Ovary (tissue), 9 donors: ENCODE data around the gene ANGPTL1. TPM values are rescaled to one million over a fixed set of nuclear protein-coding genes. Genes with fewer than 3 reads are reported as not detected.

Source experiments
- DNase-seq, 5 donors: peaks; one replicate each; pipeline ENCODE4 v3.0.0-alpha.2; 2019 to 2020
- H3K27ac ChIP-seq, 2 donors: fragments of 200-600 bp; one replicate each; pipeline versions ENCODE4 v1.5.1 to v1.8.0; 2019 to 2022
- H3K27me3 ChIP-seq: fragments of 200-600 bp; one replicate; pipeline ENCODE4 v1.8.0; 2022
- H3K36me3 ChIP-seq: fragments of 200-600 bp; sonication (generic); one replicate; pipeline ENCODE4 v1.5.1; 2019
- H3K4me1 ChIP-seq: one replicate; pipeline ENCODE4 v1.8.1; 2013; ENCODE audit warnings: mild to moderate bottlenecking, moderate library complexity; ENCODE audit not compliant: insufficient read depth
- H3K4me3 ChIP-seq: fragments of 200-600 bp; sonication (generic); one replicate; pipeline ENCODE4 v1.5.1; 2017
- H3K9me3 ChIP-seq, 2 donors: fragments of 200-600 bp in 1 of 2; sonication (generic) in 1 of 2; one replicate each; pipeline versions ENCODE4 v1.5.1 to v1.8.1; 2013 to 2019; ENCODE audit warnings: mild to moderate bottlenecking in 1 of 2, moderate library complexity in 1 of 2
- POLR2A ChIP-seq: fragments of 450-650 bp; IDR thresholded peaks from one replicate; pipeline ENCODE4 v1.6.1; 2017; ENCODE audit warnings: antibody characterized with exemption, mild to moderate bottlenecking, moderate library complexity
- WGBS, 3 donors: extraction: QIAGEN DNeasy Blood & Tissue Kit in 1 of 3; methylation state at CpG; one replicate each; pipeline versions ENCODE4 v1.1.5 to v1.1.7; 2013 to 2017; 5-methylcytosine and 5-hydroxymethylcytosine counted together
- intact Hi-C, 4 donors: fragments of 100-400 bp; cut with DNase I; formaldehyde crosslinking; loops; one replicate each; pipeline versions ENCODE4 v1.11.0 to v1.15.1; 2022 to 2023
- polyA plus RNA-seq, 2 donors: library from polyadenylated mRNA; stranded (reverse); fragments of 200-250 nt in 1 of 2; fragments of 350-450 nt in 1 of 2; fragmentation: Illumina TruSeq in 1 of 2; extraction: RNeasy Lipid Tissue Mini Kit (QIAGEN cat#74804) in 1 of 2; gene quantifications; one replicate each; pipeline ENCODE4 v1.2.3, GENCODE V29; 2013 to 2014
- total RNA-seq, 7 donors: library from RNA; depleted of rRNA in 2 of 7; stranded (reverse); fragments of >200 nt in 2 of 7; fragmentation: NEBNext Ultra II Directional in 3 of 7; extraction: Animal tissue kit (Norgen Biotek cat#: 25700) in 3 of 7; gene quantifications; one replicate each; pipeline versions ENCODE4 v1.1.0 to v1.2.4, GENCODE V29; 2016 to 2023
- TF ChIP-seq, protein P1 (sequence below), 3 donors: fragments of 450-650 bp in 2 of 3; fragments of 200-600 bp in 1 of 3; IDR thresholded peaks; one replicate each; pipeline versions ENCODE4 v1.5.1 to v1.8.0; 2016 to 2022; ENCODE audit warnings: antibody characterized with exemption in 3 of 3, mild to moderate bottlenecking in 1 of 3
- donor health status: DM: no; HTN: no; CAD: no; lungs with moderate emphysema.
- donor health status: DM: no; HTN: no; CAD: no.
- donor health status: Bipolar disorder and iron deficiency.
- donor health status: DM: yes; HTN: yes; CAD: no.
- donor health status: DM: no; HTN: no; CAD: no.
- donor health status: DM: yes; HTN: yes; CAD: no.

The ANGPTL1 gene
- total and polyA plus RNA-seq, 9 donors = 21.9 to 165 (median 65.7) TPM

- no peak for DNase-seq
- intact Hi-C loops = no loop called here
- no peaks in the 10 kb centered on the region for H3K9me3 ChIP-seq
- TF ChIP-seq, protein P1, sequence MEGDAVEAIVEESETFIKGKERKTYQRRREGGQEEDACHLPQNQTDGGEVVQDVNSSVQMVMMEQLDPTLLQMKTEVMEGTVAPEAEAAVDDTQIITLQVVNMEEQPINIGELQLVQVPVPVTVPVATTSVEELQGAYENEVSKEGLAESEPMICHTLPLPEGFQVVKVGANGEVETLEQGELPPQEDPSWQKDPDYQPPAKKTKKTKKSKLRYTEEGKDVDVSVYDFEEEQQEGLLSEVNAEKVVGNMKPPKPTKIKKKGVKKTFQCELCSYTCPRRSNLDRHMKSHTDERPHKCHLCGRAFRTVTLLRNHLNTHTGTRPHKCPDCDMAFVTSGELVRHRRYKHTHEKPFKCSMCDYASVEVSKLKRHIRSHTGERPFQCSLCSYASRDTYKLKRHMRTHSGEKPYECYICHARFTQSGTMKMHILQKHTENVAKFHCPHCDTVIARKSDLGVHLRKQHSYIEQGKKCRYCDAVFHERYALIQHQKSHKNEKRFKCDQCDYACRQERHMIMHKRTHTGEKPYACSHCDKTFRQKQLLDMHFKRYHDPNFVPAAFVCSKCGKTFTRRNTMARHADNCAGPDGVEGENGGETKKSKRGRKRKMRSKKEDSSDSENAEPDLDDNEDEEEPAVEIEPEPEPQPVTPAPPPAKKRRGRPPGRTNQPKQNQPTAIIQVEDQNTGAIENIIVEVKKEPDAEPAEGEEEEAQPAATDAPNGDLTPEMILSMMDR (IDR thresholded peaks at IDR 0.05) = no peak
- WGBS, 3 donors = 95 to 98% (median 97%) methylated on average over 9 of the region's 9 CpGs
- no peak overlapping the region for H3K27ac ChIP-seq
- no peaks in the 10 kb centered on the region for H3K36me3 ChIP-seq
- no peak overlapping the region for H3K4me3 ChIP-seq
- no peaks in the 10 kb centered on the region for H3K4me1 ChIP-seq
- H3K27me3 ChIP-seq = no peaks in the 10 kb centered on the region
Measured at GRCh38 chr1:178806665-178807300, 64.1 kb downstream of the ANGPTL1 start.

- WGBS, 3 donors = 49 to 56% (median 55%) methylated on average over 3 of the region's 3 CpGs
- intact Hi-C loops = no loop called here
- no peak overlapping the region for H3K27ac ChIP-seq
- no peaks in the 10 kb centered on the region for H3K27me3 ChIP-seq
- no peak for DNase-seq
- no peaks in the 10 kb centered on the region for H3K9me3 ChIP-seq
- no peak overlapping the region for H3K4me3 ChIP-seq
- H3K36me3 ChIP-seq = no peaks in the 10 kb centered on the region
- no peaks in the 10 kb centered on the region for H3K4me1 ChIP-seq
- TF ChIP-seq POLR2A = no peak
Measured at GRCh38 chr1:178802873-178803272, 68.0 kb downstream of the ANGPTL1 start.

Other genes with a start within 250 kb of the ANGPTL1 start
- gene RALGPS2, start 145.8 kb downstream of the ANGPTL1 start, total RNA-seq = 10 to 100 TPM; 14.4 to 43.4 (median 26.4) TPM
- 1 to 10 TPM; 6.4 to 9.7 TPM for gene RALGPS2, start 145.8 kb downstream of the ANGPTL1 start, polyA plus RNA-seq
- gene FAM20B, start 154.8 kb upstream of the ANGPTL1 start, total RNA-seq = 10 to 100 TPM; 22.5 to 62.0 (median 49.1) TPM
- 10 to 100 TPM; 19.0 to 50.1 TPM for gene FAM20B, start 154.8 kb upstream of the ANGPTL1 start, polyA plus RNA-seq
- 10 to 100 TPM; 19.2 to 55.0 (median 26.7) TPM for gene TOR3A, start 211.0 kb upstream of the ANGPTL1 start, total RNA-seq
- gene TOR3A, start 211.0 kb upstream of the ANGPTL1 start, polyA plus RNA-seq = 10 to 100 TPM; 17.8 to 19.5 TPM